Left ventricle myocardium inferior (tissue), 1 donor: Measurements from ENCODE around the gene PPM1A. TPM values are rescaled to one million over a fixed set of nuclear protein-coding genes. Genes with fewer than 3 reads are reported as not detected.

Experiments used
- DNase-seq: peaks from one replicate; pipeline ENCODE4 v3.0.0-alpha.2; 2020
- H3K27ac ChIP-seq: fragments of 200-600 bp; replicated peaks from 2 replicates; pipeline ENCODE4 v1.8.0; 2021
- H3K27me3 ChIP-seq: fragments of 200-600 bp; 2 replicates; pipeline ENCODE4 v1.8.0; 2021; ENCODE audit warnings: low read depth
- H3K36me3 ChIP-seq: fragments of 200-600 bp; 2 replicates; pipeline ENCODE4 v1.8.0; 2021
- H3K4me1 ChIP-seq: fragments of 200-600 bp; 2 replicates; pipeline ENCODE4 v1.8.0; 2021
- H3K4me3 ChIP-seq: fragments of 200-600 bp; 2 replicates; pipeline ENCODE4 v1.8.0; 2021; ENCODE audit warnings: mild to moderate bottlenecking, moderate library complexity
- H3K9me3 ChIP-seq: fragments of 200-600 bp; replicated peaks from 2 replicates; pipeline ENCODE4 v1.8.0; 2021
- CTCF ChIP-seq: fragments of 200-600 bp; IDR thresholded peaks from 2 replicates; pipeline ENCODE4 v1.8.0; 2021; ENCODE audit warnings: antibody characterized with exemption, mild to moderate bottlenecking, borderline replicate concordance
- intact Hi-C: fragments of 100-400 bp; cut with micrococcal nuclease; formaldehyde crosslinking; loops from one replicate; pipeline ENCODE4 v1.11.0; 2022
- total RNA-seq: library from RNA; stranded (reverse); fragmentation: NEBNext Ultra II Directional; extraction: Animal tissue kit (Norgen Biotek cat#: 25700); gene quantifications from one replicate; pipeline ENCODE4 v1.2.1, GENCODE V29; 2021
- donor health status: DM: no; HTN: yes; CAD: no; lungs with severe emphysema.

The PPM1A gene
- total RNA-seq, 1 donor from 2014 or later: 98.8 TPM

- Histone ChIP-seq H3K27ac (peak overlapping the region; percentile 99), H3K36me3 (no peaks in the 10 kb centered on the region), H3K9me3 (no peaks in the 10 kb centered on the region), H3K27me3 (no peaks in the 10 kb centered on the region), H3K4me1 (peaks cover 61% of the 10 kb centered on the region), H3K4me3 (peak overlapping the region; percentile 90)
- intact Hi-C loops: no loop called here
- no peak for TF ChIP-seq CTCF
- peak; percentile 78 for DNase-seq
These were observed 568 bp downstream of the PPM1A start for GRCh38 chr14:60249321-60250256.

GRCh38 chr14:60250257-60251035, 1.4 kb downstream of the PPM1A start:
- H3K4me1 ChIP-seq: peaks cover 64% of the 10 kb centered on the region
- no peak for DNase-seq
- no peaks in the 10 kb centered on the region for H3K9me3 ChIP-seq
- peak overlapping the region; percentile 90 for H3K4me3 ChIP-seq
- no peak for TF ChIP-seq CTCF
- no peaks in the 10 kb centered on the region for H3K36me3 ChIP-seq
- intact Hi-C loops: no loop called here
- no peaks in the 10 kb centered on the region for H3K27me3 ChIP-seq
- peak overlapping the region; percentile 99 for H3K27ac ChIP-seq

DNA sequence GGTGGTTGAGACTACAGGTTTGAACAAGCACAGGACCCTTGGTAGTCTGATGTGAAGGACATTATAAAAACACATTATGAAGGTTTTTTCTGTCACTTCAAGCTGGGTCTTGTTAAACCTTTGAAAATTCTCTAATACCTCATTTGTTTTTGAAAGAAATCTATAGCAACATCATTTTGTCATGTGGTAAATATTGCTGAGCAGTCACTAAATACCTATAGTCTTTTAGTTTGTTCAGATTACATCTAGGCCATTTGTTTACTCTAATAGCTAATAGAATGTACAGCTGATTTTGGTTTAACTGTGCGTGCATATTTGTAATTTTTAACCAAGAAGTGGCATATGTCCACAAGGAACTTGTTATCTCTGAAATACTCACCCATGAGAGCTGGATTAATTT, 2.9 kb downstream of the PPM1A start:
- Histone ChIP-seq H3K27ac (peak overlapping the region; percentile 99), H3K27me3 (no peaks in the 10 kb centered on the region), H3K4me3 (peak overlapping the region; percentile 90), H3K9me3 (no peaks in the 10 kb centered on the region), H3K36me3 (no peaks in the 10 kb centered on the region), H3K4me1 (peaks cover 75% of the 10 kb centered on the region)
- no peak for TF ChIP-seq CTCF
- intact Hi-C loops: no loop called here
- DNase-seq: no peak

GRCh38 chr14:60252630-60253029, 3.6 kb downstream of the PPM1A start:
- intact Hi-C loops: no loop called here
- peak overlapping the region; percentile 99 for H3K27ac ChIP-seq
- no peak for DNase-seq
- H3K27me3 ChIP-seq: no peaks in the 10 kb centered on the region
- TF ChIP-seq CTCF: no peak
- no peaks in the 10 kb centered on the region for H3K36me3 ChIP-seq
- no peak overlapping the region for H3K4me3 ChIP-seq
- H3K4me1 ChIP-seq: peaks cover 80% of the 10 kb centered on the region
- no peaks in the 10 kb centered on the region for H3K9me3 ChIP-seq

DNA sequence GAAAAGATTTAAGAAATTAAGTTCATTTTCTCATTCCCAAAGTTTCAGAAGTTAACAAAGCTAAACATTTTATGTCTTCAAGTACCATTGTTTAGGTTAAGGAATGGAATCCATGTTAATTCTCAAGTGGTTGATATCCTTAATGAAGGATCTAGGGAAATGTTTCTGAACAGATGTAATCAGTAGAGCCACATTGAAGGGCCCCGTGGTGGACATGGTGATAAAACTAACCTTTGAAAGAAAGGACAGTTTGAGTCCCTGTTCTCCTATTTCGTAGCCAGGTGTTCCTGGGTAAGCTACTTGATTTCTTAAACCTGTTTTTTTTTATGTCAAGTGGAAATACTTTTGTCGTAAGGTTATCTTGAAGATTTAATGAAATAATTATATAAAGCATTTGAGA, 4.6 kb downstream of the PPM1A start:
- Histone ChIP-seq H3K36me3 (no peaks in the 10 kb centered on the region), H3K4me3 (no peak overlapping the region), H3K4me1 (peaks cover 82% of the 10 kb centered on the region), H3K9me3 (no peaks in the 10 kb centered on the region), H3K27me3 (no peaks in the 10 kb centered on the region), H3K27ac (no peak overlapping the region)
- intact Hi-C loops: no loop called here
- DNase-seq: no peak
- no peak for TF ChIP-seq CTCF
